ENCODE data around the gene IFIT5.

DNA sequence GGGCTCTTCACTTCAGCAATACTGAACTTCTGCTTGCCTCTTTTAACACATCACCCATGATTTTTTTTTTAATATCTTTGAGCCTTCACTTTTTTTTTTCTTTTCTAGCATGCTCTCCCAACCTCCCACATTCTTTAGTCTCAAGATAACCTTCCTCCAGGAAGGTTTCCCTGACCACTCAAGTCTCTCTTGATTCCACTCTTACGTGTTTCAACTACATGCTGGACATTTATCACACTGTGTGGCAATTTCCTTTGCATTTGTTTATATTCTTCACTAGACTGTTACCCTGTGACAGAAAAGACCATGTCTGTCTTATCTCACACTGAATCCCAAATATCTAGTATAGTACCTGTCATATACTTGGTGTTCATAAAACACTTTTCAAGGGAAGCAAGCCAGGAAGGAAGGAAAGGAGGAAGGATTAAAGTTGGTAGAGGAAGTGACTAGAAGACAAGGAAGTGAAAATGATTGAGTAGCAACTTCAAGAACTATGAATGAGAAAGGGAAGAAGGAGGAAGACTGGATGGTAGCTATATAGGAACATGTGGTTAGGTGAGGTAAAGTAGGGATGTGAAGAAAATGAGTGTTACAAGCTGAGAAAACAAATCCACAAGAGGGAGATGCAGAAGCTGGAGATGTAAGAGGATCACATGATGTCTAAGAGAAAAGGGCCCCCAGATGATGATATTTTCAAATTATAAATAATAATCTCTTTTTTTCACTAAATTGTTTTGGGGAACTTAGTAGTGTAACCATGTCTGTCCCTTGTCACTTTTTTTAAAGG, 40.4 kb downstream of the IFIT5 start:
- TF ChIP-seq FOXM1 (IDR thresholded peaks at IDR 0.05; ENCODE audit: borderline replicate concordance) (no peak), ZNF384 (IDR thresholded peaks at IDR 0.05) (no peak), SP1 (IDR thresholded peaks at IDR 0.05) (no peak), TARDBP (IDR thresholded peaks at IDR 0.05) (no peak), ARNT (IDR thresholded peaks at IDR 0.05) (no peak), FOXA1 (IDR thresholded peaks at IDR 0.05) (no peak), SUZ12 (IDR thresholded peaks at IDR 0.05) (no peak)
- TF ChIP-seq, protein P1, sequence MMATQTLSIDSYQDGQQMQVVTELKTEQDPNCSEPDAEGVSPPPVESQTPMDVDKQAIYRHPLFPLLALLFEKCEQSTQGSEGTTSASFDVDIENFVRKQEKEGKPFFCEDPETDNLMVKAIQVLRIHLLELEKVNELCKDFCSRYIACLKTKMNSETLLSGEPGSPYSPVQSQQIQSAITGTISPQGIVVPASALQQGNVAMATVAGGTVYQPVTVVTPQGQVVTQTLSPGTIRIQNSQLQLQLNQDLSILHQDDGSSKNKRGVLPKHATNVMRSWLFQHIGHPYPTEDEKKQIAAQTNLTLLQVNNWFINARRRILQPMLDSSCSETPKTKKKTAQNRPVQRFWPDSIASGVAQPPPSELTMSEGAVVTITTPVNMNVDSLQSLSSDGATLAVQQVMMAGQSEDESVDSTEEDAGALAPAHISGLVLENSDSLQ (IDR thresholded peaks at IDR 0.05): no peak

Data from HEK293T (cell line).